ENCODE data around the gene PSIP1. TPM values are rescaled to one million over a fixed set of nuclear protein-coding genes. Genes with fewer than 3 reads are reported as not detected.

The PSIP1 gene
- total RNA-seq, 1 donor from 2014 or later: 402 TPM

DNA sequence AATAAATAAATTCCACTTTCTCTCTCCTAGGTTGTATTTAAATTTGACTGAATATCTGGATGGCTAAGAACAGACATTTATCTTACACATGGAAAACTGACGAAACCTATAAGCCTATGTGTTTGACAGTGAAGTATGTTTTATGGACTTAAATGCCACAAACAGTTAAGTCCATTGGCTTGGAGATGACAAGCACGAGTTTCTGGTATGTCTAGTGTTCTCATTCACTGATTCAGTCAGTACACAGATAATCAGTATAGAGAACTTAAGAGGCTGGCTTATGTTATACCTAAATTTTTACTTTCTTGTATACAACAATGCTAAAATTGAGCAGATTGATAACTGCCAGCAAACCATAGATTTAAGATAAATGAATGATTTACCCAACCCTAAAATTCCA is 49.2 kb downstream of the PSIP1 start:
- Histone ChIP-seq H3K4me1 (no peaks in the 10 kb centered on the region), H3K4me3 (no peak overlapping the region), H3K27me3 (no peaks in the 10 kb centered on the region), H3F3A (ENCODE audit: low read depth) (peaks cover 71% of the 10 kb centered on the region), H3K36me3 (peaks cover 56% of the 10 kb centered on the region), H4K20me1 (ENCODE audit: low read depth) (no peaks in the 10 kb centered on the region), H3K27ac (no peak overlapping the region), H3K9ac (no peak overlapping the region), H3K9me3 (ENCODE audit: low read depth) (no peaks in the 10 kb centered on the region), H2AFZ (replicated peaks) (no peak overlapping the region), H3K4me2 (no peak overlapping the region), H3K79me2 (ENCODE audit: low read depth) (no peaks in the 10 kb centered on the region)
- H3K27me3 Mint-ChIP-seq (ENCODE audit: insufficient read depth, low read depth): no peaks in the 10 kb centered on the region
- peaks cover 24% of the 10 kb centered on the region for H3K36me3 Mint-ChIP-seq
- H3K27ac Mint-ChIP-seq: no peak overlapping the region
- TF ChIP-seq EZH2phosphoT487 (IDR thresholded peaks at IDR 0.05) (no peak), EZH2 (IDR thresholded peaks at IDR 0.05) (no peak)
- TF ChIP-seq, protein P1, sequence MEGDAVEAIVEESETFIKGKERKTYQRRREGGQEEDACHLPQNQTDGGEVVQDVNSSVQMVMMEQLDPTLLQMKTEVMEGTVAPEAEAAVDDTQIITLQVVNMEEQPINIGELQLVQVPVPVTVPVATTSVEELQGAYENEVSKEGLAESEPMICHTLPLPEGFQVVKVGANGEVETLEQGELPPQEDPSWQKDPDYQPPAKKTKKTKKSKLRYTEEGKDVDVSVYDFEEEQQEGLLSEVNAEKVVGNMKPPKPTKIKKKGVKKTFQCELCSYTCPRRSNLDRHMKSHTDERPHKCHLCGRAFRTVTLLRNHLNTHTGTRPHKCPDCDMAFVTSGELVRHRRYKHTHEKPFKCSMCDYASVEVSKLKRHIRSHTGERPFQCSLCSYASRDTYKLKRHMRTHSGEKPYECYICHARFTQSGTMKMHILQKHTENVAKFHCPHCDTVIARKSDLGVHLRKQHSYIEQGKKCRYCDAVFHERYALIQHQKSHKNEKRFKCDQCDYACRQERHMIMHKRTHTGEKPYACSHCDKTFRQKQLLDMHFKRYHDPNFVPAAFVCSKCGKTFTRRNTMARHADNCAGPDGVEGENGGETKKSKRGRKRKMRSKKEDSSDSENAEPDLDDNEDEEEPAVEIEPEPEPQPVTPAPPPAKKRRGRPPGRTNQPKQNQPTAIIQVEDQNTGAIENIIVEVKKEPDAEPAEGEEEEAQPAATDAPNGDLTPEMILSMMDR (IDR thresholded peaks at IDR 0.05): no peak
- no peaks in the 10 kb centered on the region for H3K9me3 Mint-ChIP-seq
- H3K4me1 Mint-ChIP-seq: no peaks in the 10 kb centered on the region
- no peak for DNase-seq (ENCODE audit: low spot score)
- no peak overlapping the region for H3K4me3 Mint-ChIP-seq

DNA sequence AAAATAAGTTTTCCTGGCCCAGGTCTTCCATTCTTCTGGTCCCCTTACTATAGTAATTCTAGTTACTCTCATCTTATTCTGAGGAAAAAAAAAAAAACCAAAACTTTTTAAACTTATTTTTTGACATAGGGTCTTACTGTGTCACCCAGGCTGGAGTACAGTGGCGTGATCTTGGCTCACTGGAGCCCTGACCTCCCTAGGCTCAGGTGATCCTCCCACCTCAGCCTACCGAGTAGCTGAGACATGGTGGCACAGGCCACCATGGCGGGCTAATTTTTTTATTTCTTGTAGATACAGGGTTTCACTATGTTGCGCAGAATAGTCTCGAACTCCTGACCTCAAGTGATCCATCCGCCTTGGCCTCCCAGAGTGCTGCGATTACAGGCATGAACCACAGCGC is 49.7 kb downstream of the PSIP1 start:
- Histone ChIP-seq H3F3A (ENCODE audit: low read depth) (peaks cover 65% of the 10 kb centered on the region), H3K79me2 (ENCODE audit: low read depth) (no peaks in the 10 kb centered on the region), H3K36me3 (peaks cover 52% of the 10 kb centered on the region), H3K4me2 (no peak overlapping the region), H2AFZ (replicated peaks) (no peak overlapping the region), H3K9me3 (ENCODE audit: low read depth) (no peaks in the 10 kb centered on the region), H3K4me3 (no peak overlapping the region), H3K9ac (no peak overlapping the region), H3K4me1 (no peaks in the 10 kb centered on the region), H3K27me3 (no peaks in the 10 kb centered on the region), H3K27ac (no peak overlapping the region), H4K20me1 (ENCODE audit: low read depth) (no peaks in the 10 kb centered on the region)
- Mint-ChIP-seq H3K4me1 (no peaks in the 10 kb centered on the region), H3K4me3 (no peak overlapping the region), H3K27me3 (ENCODE audit: insufficient read depth, low read depth) (no peaks in the 10 kb centered on the region), H3K36me3 (peaks cover 24% of the 10 kb centered on the region), H3K9me3 (no peaks in the 10 kb centered on the region), H3K27ac (no peak overlapping the region)
- TF ChIP-seq EZH2 (IDR thresholded peaks at IDR 0.05): no peak
- TF ChIP-seq, protein P1 (IDR thresholded peaks at IDR 0.05): no peak
- no peak for TF ChIP-seq EZH2phosphoT487 (IDR thresholded peaks at IDR 0.05)
- DNase-seq (ENCODE audit: low spot score): no peak

DNA sequence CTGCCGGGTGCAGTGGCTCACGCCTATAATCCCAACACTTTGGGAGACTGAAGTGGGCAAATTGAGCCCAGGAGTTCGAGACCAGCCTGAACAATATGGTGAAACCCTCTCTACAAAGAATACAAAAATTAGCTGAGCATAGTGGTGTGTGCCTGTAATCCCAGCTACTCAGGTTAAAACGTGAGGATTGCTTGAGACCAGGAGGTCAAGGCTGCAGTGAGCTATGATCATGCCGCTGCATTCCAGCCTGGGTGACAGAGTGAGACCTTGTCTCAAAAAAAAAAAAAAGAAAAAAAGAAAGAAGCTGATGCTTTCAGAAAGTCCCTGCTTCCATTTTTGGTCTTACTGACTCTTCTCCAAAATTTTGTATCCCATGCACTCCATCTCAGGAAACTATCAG is 56.8 kb downstream of the PSIP1 start:
- no peaks in the 10 kb centered on the region for H3K27me3 Mint-ChIP-seq (ENCODE audit: insufficient read depth, low read depth)
- Histone ChIP-seq H3K79me2 (ENCODE audit: low read depth) (peaks cover 6% of the 10 kb centered on the region), H4K20me1 (ENCODE audit: low read depth) (no peaks in the 10 kb centered on the region), H3K4me2 (no peak overlapping the region), H3K4me3 (no peak overlapping the region), H3F3A (ENCODE audit: low read depth) (peaks cover 8% of the 10 kb centered on the region), H3K27ac (no peak overlapping the region), H3K9me3 (ENCODE audit: low read depth) (no peaks in the 10 kb centered on the region), H3K9ac (no peak overlapping the region), H3K36me3 (peaks cover 44% of the 10 kb centered on the region), H3K4me1 (no peaks in the 10 kb centered on the region), H3K27me3 (no peaks in the 10 kb centered on the region), H2AFZ (replicated peaks) (no peak overlapping the region)
- no peak for DNase-seq (ENCODE audit: low spot score)
- no peak overlapping the region for H3K27ac Mint-ChIP-seq
- H3K36me3 Mint-ChIP-seq: peaks cover 31% of the 10 kb centered on the region
- H3K9me3 Mint-ChIP-seq: no peaks in the 10 kb centered on the region
- no peaks in the 10 kb centered on the region for H3K4me1 Mint-ChIP-seq
- TF ChIP-seq EZH2 (IDR thresholded peaks at IDR 0.05) (no peak), EZH2phosphoT487 (IDR thresholded peaks at IDR 0.05) (no peak)
- TF ChIP-seq, protein P1 (IDR thresholded peaks at IDR 0.05): no peak
- no peak overlapping the region for H3K4me3 Mint-ChIP-seq
